ENCODE measurements around the gene MESP2. TPM values are rescaled to one million over a fixed set of nuclear protein-coding genes. Genes with fewer than 3 reads are reported as not detected.
"Not testable (repeated sequence)": the region's sequence is repeated elsewhere in the genome, so short reads cannot be mapped to it uniquely, and the experiment has no call there.

Gene MESP2
- total RNA-seq, 1 experiment from 2014 or later: not detected

GRCh38 chr15:89780601-89781000 lies 4.5 kb downstream of the MESP2 start:
- H3K4me1 Mint-ChIP-seq (ENCODE audit: low read depth, unreplicated experiment): peaks cover 49% of the 10 kb centered on the region
- CTCF ChIA-PET: interaction anchor here (0.6 to 1.3 kb wide), 3 partner anchors 19 to 94 kb away, joined by 5 to 7 read pairs (median 7); no protein-coding TSS in a partner anchor

GRCh38 chr15:89781055-89781454 lies 4.9 kb downstream of the MESP2 start:
- intact Hi-C loops (cut with micrococcal nuclease; ENCODE audit: unreplicated experiment): no loop called here
- TF ChIP-seq, protein P1, sequence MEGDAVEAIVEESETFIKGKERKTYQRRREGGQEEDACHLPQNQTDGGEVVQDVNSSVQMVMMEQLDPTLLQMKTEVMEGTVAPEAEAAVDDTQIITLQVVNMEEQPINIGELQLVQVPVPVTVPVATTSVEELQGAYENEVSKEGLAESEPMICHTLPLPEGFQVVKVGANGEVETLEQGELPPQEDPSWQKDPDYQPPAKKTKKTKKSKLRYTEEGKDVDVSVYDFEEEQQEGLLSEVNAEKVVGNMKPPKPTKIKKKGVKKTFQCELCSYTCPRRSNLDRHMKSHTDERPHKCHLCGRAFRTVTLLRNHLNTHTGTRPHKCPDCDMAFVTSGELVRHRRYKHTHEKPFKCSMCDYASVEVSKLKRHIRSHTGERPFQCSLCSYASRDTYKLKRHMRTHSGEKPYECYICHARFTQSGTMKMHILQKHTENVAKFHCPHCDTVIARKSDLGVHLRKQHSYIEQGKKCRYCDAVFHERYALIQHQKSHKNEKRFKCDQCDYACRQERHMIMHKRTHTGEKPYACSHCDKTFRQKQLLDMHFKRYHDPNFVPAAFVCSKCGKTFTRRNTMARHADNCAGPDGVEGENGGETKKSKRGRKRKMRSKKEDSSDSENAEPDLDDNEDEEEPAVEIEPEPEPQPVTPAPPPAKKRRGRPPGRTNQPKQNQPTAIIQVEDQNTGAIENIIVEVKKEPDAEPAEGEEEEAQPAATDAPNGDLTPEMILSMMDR (IDR thresholded peaks at IDR 0.05; ENCODE audit: unreplicated experiment): no peak
- peaks cover 9% of the 10 kb centered on the region for H3K36me3 Mint-ChIP-seq (ENCODE audit: insufficient read depth, unreplicated experiment)
- peaks cover 53% of the 10 kb centered on the region for H3K4me1 Mint-ChIP-seq (ENCODE audit: low read depth, unreplicated experiment)
- no TSS peak for BruUV-seq (replicated peaks)
- H3K9me3 Mint-ChIP-seq (ENCODE audit: low read depth, unreplicated experiment): no peaks in the 10 kb centered on the region
- H3K27me3 Mint-ChIP-seq (ENCODE audit: unreplicated experiment): no peaks in the 10 kb centered on the region
- H3K4me3 Mint-ChIP-seq (ENCODE audit: low read depth, unreplicated experiment): no peak overlapping the region
- peak overlapping the region; percentile 4 for H3K27ac Mint-ChIP-seq (ENCODE audit: unreplicated experiment)
- CTCF ChIA-PET: interaction anchor here (0.6 to 1.3 kb wide), 3 partner anchors 20 to 94 kb away, joined by 5 to 7 read pairs (median 7); no protein-coding TSS in a partner anchor
- peak; percentile 47 for DNase-seq

More at GRCh38 chr15:89780601-89781000, 4.5 kb downstream of the MESP2 start:
- peaks cover 5% of the 10 kb centered on the region for H3K36me3 Mint-ChIP-seq (ENCODE audit: insufficient read depth, unreplicated experiment)
- no peaks in the 10 kb centered on the region for H3K27me3 Mint-ChIP-seq (ENCODE audit: unreplicated experiment)
- no peak overlapping the region for H3K4me3 Mint-ChIP-seq (ENCODE audit: low read depth, unreplicated experiment)
- DNase-seq: no peak
- intact Hi-C loops (cut with micrococcal nuclease; ENCODE audit: unreplicated experiment): no loop called here
- TF ChIP-seq, protein P1 (IDR thresholded peaks at IDR 0.05; ENCODE audit: unreplicated experiment): no peak
- H3K9me3 Mint-ChIP-seq (ENCODE audit: low read depth, unreplicated experiment): no peaks in the 10 kb centered on the region
- BruUV-seq (replicated peaks): no TSS peak
- H3K27ac Mint-ChIP-seq (ENCODE audit: unreplicated experiment): peak overlapping the region; percentile 4

DNA sequence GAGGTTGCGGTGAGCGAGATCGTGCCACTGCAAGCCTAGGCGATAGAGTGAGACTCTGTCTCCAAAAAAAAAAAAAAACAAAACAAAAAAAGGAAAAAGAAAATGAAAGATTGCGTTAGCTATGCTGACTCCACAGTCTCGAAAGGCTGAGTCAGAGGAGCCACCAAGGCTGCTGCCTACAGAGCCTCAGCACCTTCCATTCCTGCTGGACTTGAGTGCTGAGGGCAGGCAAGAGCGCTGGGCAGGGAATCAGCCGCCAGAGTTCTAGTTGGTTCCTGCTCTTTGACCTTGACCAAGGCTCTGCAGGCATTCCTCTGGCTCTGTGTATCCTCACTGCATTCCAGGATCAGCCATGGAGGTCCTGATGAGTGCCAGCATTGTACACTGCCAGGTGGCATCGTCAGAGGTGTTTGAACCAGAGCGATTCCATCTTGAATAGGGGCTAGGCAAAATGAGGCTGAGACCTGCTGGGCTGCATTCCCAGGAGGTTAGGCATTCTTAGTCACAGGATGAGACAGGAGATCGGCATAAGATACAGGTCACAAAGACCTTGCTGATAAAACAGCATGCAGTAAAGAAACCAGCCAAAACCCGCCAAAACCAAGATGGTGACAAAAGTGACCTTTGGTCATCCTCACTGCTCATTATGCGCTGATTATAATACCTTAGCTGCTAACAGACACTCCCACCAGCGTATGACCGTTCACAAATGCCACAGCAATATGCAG lies 5.9 kb downstream of the MESP2 start:
- Mint-ChIP-seq H3K36me3 (ENCODE audit: insufficient read depth, unreplicated experiment) (peaks cover 12% of the 10 kb centered on the region), H3K4me3 (ENCODE audit: low read depth, unreplicated experiment) (no peak overlapping the region), H3K9me3 (ENCODE audit: low read depth, unreplicated experiment) (no peaks in the 10 kb centered on the region), H3K27ac (ENCODE audit: unreplicated experiment) (peak overlapping the region; percentile 63), H3K27me3 (ENCODE audit: unreplicated experiment) (no peaks in the 10 kb centered on the region), H3K4me1 (ENCODE audit: low read depth, unreplicated experiment) (peaks cover 53% of the 10 kb centered on the region)
- intact Hi-C loops (cut with micrococcal nuclease; ENCODE audit: unreplicated experiment): no loop called here
- peak; percentile 59 for DNase-seq
- CTCF ChIA-PET: interaction anchor here (0.6 to 1.3 kb wide), 5 partner anchors 21 to 1153 kb away, joined by 3 to 7 read pairs (median 4); partner anchors contain the start of gene UNC45A
- TF ChIP-seq, protein P1 (IDR thresholded peaks at IDR 0.05; ENCODE audit: unreplicated experiment): no peak
- BruUV-seq (replicated peaks): no TSS peak

DNA sequence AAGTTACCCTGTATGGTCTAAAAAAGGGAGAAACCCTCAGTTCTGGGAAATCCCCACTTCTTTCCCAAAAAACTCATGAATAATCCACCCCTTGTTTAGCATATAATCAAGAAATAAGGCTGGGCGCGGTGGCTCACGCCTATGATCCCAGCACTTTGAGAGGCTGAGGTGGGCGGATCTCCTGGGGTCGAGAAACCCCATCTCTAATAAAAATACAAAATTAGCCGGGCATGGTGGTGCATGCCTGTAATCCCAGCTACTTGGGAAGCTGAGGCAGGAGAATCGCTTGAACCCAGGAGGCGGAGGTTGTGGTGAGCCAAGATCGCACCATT lies 6.5 kb downstream of the MESP2 start:
- H3K27ac Mint-ChIP-seq (ENCODE audit: unreplicated experiment): peak overlapping the region; percentile 63
- H3K4me1 Mint-ChIP-seq (ENCODE audit: low read depth, unreplicated experiment): peaks cover 53% of the 10 kb centered on the region
- H3K9me3 Mint-ChIP-seq (ENCODE audit: low read depth, unreplicated experiment); H3K4me3 Mint-ChIP-seq (ENCODE audit: low read depth, unreplicated experiment); DNase-seq; H3K27me3 Mint-ChIP-seq (ENCODE audit: unreplicated experiment); BruUV-seq (replicated peaks); intact Hi-C loops (cut with micrococcal nuclease; ENCODE audit: unreplicated experiment): not testable (repeated sequence)
- peaks cover 12% of the 10 kb centered on the region for H3K36me3 Mint-ChIP-seq (ENCODE audit: insufficient read depth, unreplicated experiment)
- CTCF ChIA-PET: interaction anchor here (1.0 kb wide), 1 partner anchor 65 kb away, joined by 3 read pairs; no protein-coding TSS in a partner anchor

All from Calu3 (cell line).